NB4 (cell line): Measurements from ENCODE around the gene MPG.

Source experiments
- CTCF ChIP-seq: IDR thresholded peaks from one replicate; pipeline ENCODE4 v1.5.1; 2012; ENCODE audit warnings: low read depth, low read length
- POLR2A ChIP-seq: IDR thresholded peaks from 2 replicates; pipeline ENCODE4 v1.6.1; 2011; ENCODE audit warnings: mild to moderate bottlenecking; ENCODE audit not compliant: insufficient read length; ENCODE audit errors: extremely low read depth

GRCh38 chr16:60166-60565 is 17.9 kb upstream of the MPG start:
- TF ChIP-seq CTCF (no peak), POLR2A (no peak)
